Neural crest cell (in vitro differentiated cells): ENCODE data around the gene SBK3. TPM values are rescaled to one million over a fixed set of nuclear protein-coding genes. Genes with fewer than 3 reads are reported as not detected.
"Not testable (repeated sequence)": the region's sequence is repeated elsewhere in the genome, so short reads cannot be mapped to it uniquely, and the experiment has no call there.

ENCODE experiments used
- DNase-seq: peaks from one replicate; pipeline ENCODE4 v3.0.0; 2021; ENCODE audit warnings: low read depth, mixed read lengths, low spot score
- H3K27ac Mint-ChIP-seq: one replicate; pipeline ENCODE4 v1.8.0; 2021; ENCODE audit warnings: mild to moderate bottlenecking, mixed read lengths; ENCODE audit not compliant: unreplicated experiment
- H3K27me3 Mint-ChIP-seq: 2 replicates; pipeline ENCODE4 v1.8.0; 2021; ENCODE audit warnings: low read depth, mild to moderate bottlenecking, mixed read lengths
- H3K36me3 Mint-ChIP-seq: 2 replicates; pipeline ENCODE4 v1.8.0; 2021; ENCODE audit warnings: low read depth, mild to moderate bottlenecking, mixed read lengths
- H3K4me1 Mint-ChIP-seq: 2 replicates; pipeline ENCODE4 v1.8.0; 2021; ENCODE audit warnings: mixed read lengths
- H3K4me3 Mint-ChIP-seq: one replicate; pipeline ENCODE4 v1.8.0; 2021; ENCODE audit warnings: mild to moderate bottlenecking, mixed read lengths
- H3K9me3 Mint-ChIP-seq: 2 replicates; pipeline ENCODE4 v1.8.0; 2021; ENCODE audit warnings: mixed read lengths
- CTCF ChIP-seq: fragments of 200-600 bp; sonication (generic); conservative IDR thresholded peaks from 2 replicates; pipeline ENCODE4 v1.5.0; 2021; ENCODE audit warnings: antibody characterized with exemption, mild to moderate bottlenecking
- total RNA-seq: library from RNA; stranded (reverse); gene quantifications from 2 replicates; pipeline ENCODE4 v1.2.1, GENCODE V29; 2021

The SBK3 gene
- total RNA-seq, 1 donor from 2014 or later, result 0.68 TPM

- Mint-ChIP-seq H3K4me1 (no peaks in the 10 kb centered on the region), H3K9me3 (no peaks in the 10 kb centered on the region), H3K27ac (no peak overlapping the region), H3K36me3 (no peaks in the 10 kb centered on the region), H3K4me3 (no peak overlapping the region), H3K27me3 (no peaks in the 10 kb centered on the region)
- no peak for DNase-seq
- TF ChIP-seq CTCF, result no peak
Observed at GRCh38 chr19:55537741-55538111, 7.6 kb downstream of the SBK3 start.

GRCh38 chr19:55536951-55537740 is 8.2 kb downstream of the SBK3 start, which contains the start of gene SBK2:
TSS of gene SBK2 (minus strand) at chr19:55537133. CDS start at chr19:55536294, 839 bp downstream.
- Mint-ChIP-seq H3K9me3 (no peaks in the 10 kb centered on the region), H3K27me3 (no peaks in the 10 kb centered on the region), H3K4me1 (no peaks in the 10 kb centered on the region), H3K4me3 (no peak within 1 kb of the TSS), H3K36me3 (no peaks in the 10 kb centered on the region), H3K27ac (no peak within 1 kb of the TSS)
- TF ChIP-seq CTCF, result peak; percentile 29
- DNase-seq, result peak; percentile 48

- no peak overlapping the region for H3K4me3 Mint-ChIP-seq
- no peaks in the 10 kb centered on the region for H3K36me3 Mint-ChIP-seq
- TF ChIP-seq CTCF, result no peak
- no peaks in the 10 kb centered on the region for H3K9me3 Mint-ChIP-seq
- no peak overlapping the region for H3K27ac Mint-ChIP-seq
- H3K4me1 Mint-ChIP-seq, result no peaks in the 10 kb centered on the region
- DNase-seq, result no peak
- H3K27me3 Mint-ChIP-seq, result no peaks in the 10 kb centered on the region
Observed at GRCh38 chr19:55536366-55536765, 9.0 kb downstream of the SBK3 start.

- no peak for TF ChIP-seq CTCF
- no peak overlapping the region for H3K4me3 Mint-ChIP-seq
- H3K4me1 Mint-ChIP-seq, result no peaks in the 10 kb centered on the region
- H3K9me3 Mint-ChIP-seq, result no peaks in the 10 kb centered on the region
- H3K27ac Mint-ChIP-seq, result no peak overlapping the region
- H3K27me3 Mint-ChIP-seq, result no peaks in the 10 kb centered on the region
- no peaks in the 10 kb centered on the region for H3K36me3 Mint-ChIP-seq
- DNase-seq, result no peak
Observed at GRCh38 chr19:55535965-55536350, 9.4 kb downstream of the SBK3 start.

- H3K4me1 Mint-ChIP-seq, result no peaks in the 10 kb centered on the region
- TF ChIP-seq CTCF, result no peak
- peak overlapping the region; percentile 35 for H3K27ac Mint-ChIP-seq
- H3K4me3 Mint-ChIP-seq, result no peak overlapping the region
- no peaks in the 10 kb centered on the region for H3K27me3 Mint-ChIP-seq
- no peaks in the 10 kb centered on the region for H3K9me3 Mint-ChIP-seq
- no peaks in the 10 kb centered on the region for H3K36me3 Mint-ChIP-seq
- no peak for DNase-seq
Observed at GRCh38 chr19:55535173-55535964, 10.0 kb downstream of the SBK3 start.

- H3K36me3 Mint-ChIP-seq, H3K27me3 Mint-ChIP-seq, DNase-seq, H3K27ac Mint-ChIP-seq, H3K4me3 Mint-ChIP-seq, H3K9me3 Mint-ChIP-seq, H3K4me1 Mint-ChIP-seq: not testable (repeated sequence)
Observed at GRCh38 chr19:55534280-55534679, 11.1 kb downstream of the SBK3 start.
